Measurements from ENCODE around the gene KIRREL3.

KIRREL3 gene

DNA sequence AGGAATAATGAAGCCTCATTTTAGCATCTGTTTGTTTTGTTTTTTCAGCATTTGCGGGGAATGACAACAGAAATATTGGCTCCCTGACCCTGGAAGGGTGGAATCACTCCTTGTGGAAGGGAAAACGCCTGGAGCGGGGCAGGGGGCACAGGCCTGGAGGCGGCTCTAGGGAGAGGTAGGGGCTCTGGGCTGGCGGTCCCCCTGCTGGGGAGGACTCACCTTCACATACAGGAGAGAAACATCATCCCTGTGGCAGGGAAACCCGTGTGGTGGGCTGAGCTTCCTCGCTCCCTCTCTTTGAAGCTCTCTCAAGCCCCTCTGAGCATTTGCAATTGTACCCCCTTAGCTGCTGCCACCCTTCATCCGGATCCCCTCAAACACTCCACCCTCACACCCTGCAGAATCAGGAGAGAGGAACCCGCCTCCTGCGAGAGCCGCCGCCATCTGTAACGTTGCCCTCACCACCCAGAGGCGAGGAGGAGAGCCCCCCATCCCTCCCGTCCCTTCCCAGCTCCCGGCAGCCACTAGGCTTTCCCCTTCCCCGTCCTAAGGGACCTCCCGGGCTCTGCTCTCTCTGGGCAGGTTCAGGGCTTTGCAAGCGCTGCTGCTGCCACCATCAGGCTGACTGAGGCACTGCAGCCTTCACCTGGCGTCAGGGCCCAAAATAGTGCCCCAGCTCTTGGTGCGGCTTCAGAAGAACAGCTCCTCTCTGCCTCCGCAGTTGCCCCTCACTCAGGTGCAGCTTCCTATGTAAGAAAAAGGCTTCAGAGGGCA lies 10.4 kb downstream of the KIRREL3 start:
- Histone ChIP-seq H3K4me3 (ENCODE audit: low read depth in 1 of 2, low read length in 2 of 2) (no peak overlapping the region), H3K27me3 (ENCODE audit: control insufficient read depth in 1 of 2, insufficient read depth in 2 of 2, low read length in 2 of 2) (peaks cover 0 to 5% of the 10 kb centered on the region in 2 donors)

DNA sequence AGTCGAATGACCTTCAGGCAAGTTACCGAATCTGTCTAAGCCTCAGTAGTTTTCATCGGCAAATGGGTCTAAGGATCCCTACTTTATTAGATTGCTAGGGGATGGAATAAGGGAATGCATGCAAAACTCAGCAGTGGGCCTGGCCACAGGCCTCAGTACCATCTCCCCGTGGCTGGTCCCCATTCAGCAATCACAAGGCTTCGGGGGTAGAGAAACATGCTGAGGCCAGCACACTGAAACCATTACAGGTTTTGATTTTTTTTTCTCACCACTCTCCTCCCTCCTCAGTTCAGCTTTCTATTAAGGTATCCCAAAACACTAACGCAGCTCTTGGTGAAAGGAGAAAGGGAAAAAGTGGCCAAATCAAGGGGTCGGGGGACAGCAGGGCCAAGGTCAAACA lies 11.9 kb downstream of the KIRREL3 start:
- Histone ChIP-seq H3K36me3 (ENCODE audit: control insufficient read depth in 1 of 2, insufficient read depth in 2 of 2, low read length in 2 of 2) (no peaks in the 10 kb centered on the region), H3K9me3 (ENCODE audit: control insufficient read depth in 1 of 2, low read length in 2 of 2) (no peaks in the 10 kb centered on the region), H3K4me3 (ENCODE audit: low read depth in 1 of 2, low read length in 2 of 2) (no peak overlapping the region), H3K27me3 (ENCODE audit: control insufficient read depth in 1 of 2, insufficient read depth in 2 of 2, low read length in 2 of 2) (peaks cover 0 to 9% of the 10 kb centered on the region in 2 donors), H3K27ac (ENCODE audit: low read depth, low read length) (no peak overlapping the region), H3K9ac (ENCODE audit: low read depth in 1 of 2, low read length in 2 of 2) (no peak overlapping the region), H3K4me1 (ENCODE audit: control insufficient read depth in 1 of 2, insufficient read depth in 2 of 2, low read length in 2 of 2) (no peaks in the 10 kb centered on the region)

More for the DNA sequence above, 10.4 kb downstream of the KIRREL3 start:
- Histone ChIP-seq H3K9ac (ENCODE audit: low read depth in 1 of 2, low read length in 2 of 2) (no peak overlapping the region), H3K4me1 (ENCODE audit: control insufficient read depth in 1 of 2, insufficient read depth in 2 of 2, low read length in 2 of 2) (no peaks in the 10 kb centered on the region), H3K27ac (ENCODE audit: low read depth, low read length) (no peak overlapping the region), H3K36me3 (ENCODE audit: control insufficient read depth in 1 of 2, insufficient read depth in 2 of 2, low read length in 2 of 2) (no peaks in the 10 kb centered on the region), H3K9me3 (ENCODE audit: control insufficient read depth in 1 of 2, low read length in 2 of 2) (no peaks in the 10 kb centered on the region)

DNA sequence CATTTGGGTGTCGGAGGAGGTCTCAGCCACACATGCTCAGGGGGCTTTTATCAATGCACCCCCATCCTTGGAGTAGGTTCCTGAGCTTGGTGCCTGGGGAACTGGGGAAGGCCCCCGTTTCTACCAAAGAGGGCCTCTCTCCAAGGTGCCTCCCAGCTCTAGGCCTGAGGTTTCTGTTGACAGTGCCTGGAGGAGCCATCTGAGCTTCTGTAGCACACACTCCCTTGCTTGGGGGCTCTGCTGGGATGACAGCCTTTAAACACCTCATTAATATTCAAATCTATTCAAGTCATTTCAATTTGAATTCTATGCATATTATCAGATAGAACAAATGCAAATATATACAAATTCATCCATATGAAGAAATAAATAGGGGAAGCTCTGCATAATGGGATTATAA lies 18.9 kb downstream of the KIRREL3 start:
- Histone ChIP-seq H3K9me3 (ENCODE audit: control insufficient read depth in 1 of 2, low read length in 2 of 2) (no peaks in the 10 kb centered on the region), H3K9ac (ENCODE audit: low read depth in 1 of 2, low read length in 2 of 2) (no peak overlapping the region), H3K4me3 (ENCODE audit: low read depth in 1 of 2, low read length in 2 of 2) (no peak overlapping the region), H3K27ac (ENCODE audit: low read depth, low read length) (no peak overlapping the region), H3K27me3 (ENCODE audit: control insufficient read depth in 1 of 2, insufficient read depth in 2 of 2, low read length in 2 of 2) (peaks cover 0 to 8% of the 10 kb centered on the region in 2 donors), H3K36me3 (ENCODE audit: control insufficient read depth in 1 of 2, insufficient read depth in 2 of 2, low read length in 2 of 2) (no peaks in the 10 kb centered on the region), H3K4me1 (ENCODE audit: control insufficient read depth in 1 of 2, insufficient read depth in 2 of 2, low read length in 2 of 2) (no peaks in the 10 kb centered on the region)

DNA sequence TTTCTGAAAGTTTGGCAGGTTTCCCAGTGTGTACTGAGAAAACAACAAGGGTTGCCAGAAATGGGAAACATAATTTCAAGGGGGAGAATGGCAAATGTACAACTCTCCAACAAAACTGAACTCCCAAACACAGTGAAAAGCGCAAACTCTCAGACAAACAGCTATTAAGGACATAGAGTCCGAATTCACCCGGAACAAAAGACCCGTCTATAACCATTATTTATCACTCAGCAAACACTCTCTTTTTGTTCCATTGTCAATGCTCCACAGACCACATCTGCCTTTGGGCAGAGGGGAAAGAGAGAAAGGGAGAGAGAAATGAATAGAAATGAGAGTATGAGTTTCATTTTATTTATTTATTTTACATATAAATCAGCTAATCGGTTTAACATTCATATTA lies 21.7 kb downstream of the KIRREL3 start:
- no peaks in the 10 kb centered on the region for H3K9me3 ChIP-seq (ENCODE audit: control insufficient read depth in 1 of 2, low read length in 2 of 2)
- H3K27ac ChIP-seq (ENCODE audit: low read depth, low read length), result no peak overlapping the region
- H3K9ac ChIP-seq (ENCODE audit: low read depth in 1 of 2, low read length in 2 of 2), result no peak overlapping the region
- no peaks in the 10 kb centered on the region for H3K36me3 ChIP-seq (ENCODE audit: control insufficient read depth in 1 of 2, insufficient read depth in 2 of 2, low read length in 2 of 2)
- peaks cover 0 to 3% of the 10 kb centered on the region in 2 donors for H3K27me3 ChIP-seq (ENCODE audit: control insufficient read depth in 1 of 2, insufficient read depth in 2 of 2, low read length in 2 of 2)
- H3K4me1 ChIP-seq (ENCODE audit: control insufficient read depth in 1 of 2, insufficient read depth in 2 of 2, low read length in 2 of 2), result no peaks in the 10 kb centered on the region
- H3K4me3 ChIP-seq (ENCODE audit: low read depth in 1 of 2, low read length in 2 of 2), result no peak overlapping the region

DNA sequence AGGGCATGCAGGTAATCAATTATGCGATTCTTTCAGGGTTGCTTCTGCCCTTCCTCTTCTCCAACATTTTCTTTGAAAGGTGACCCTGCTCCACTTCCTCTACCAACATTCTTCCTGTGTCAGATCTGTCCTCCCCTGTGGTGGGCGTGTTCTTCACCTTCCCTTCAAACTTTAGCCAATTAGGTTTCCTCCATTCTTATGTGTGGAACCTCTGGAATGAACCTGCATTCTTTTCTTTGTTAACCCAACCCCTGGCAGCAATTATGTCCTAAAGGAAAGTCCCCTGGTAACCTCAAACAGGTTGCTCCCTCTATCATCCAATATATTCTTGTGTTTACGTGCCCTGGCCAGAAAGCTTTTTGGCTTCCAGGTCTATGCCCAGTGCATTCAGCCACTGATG lies 22.4 kb downstream of the KIRREL3 start:
- Histone ChIP-seq H3K27ac (ENCODE audit: low read depth, low read length) (no peak overlapping the region), H3K4me1 (ENCODE audit: control insufficient read depth in 1 of 2, insufficient read depth in 2 of 2, low read length in 2 of 2) (no peaks in the 10 kb centered on the region), H3K9me3 (ENCODE audit: control insufficient read depth in 1 of 2, low read length in 2 of 2) (no peaks in the 10 kb centered on the region), H3K36me3 (ENCODE audit: control insufficient read depth in 1 of 2, insufficient read depth in 2 of 2, low read length in 2 of 2) (no peaks in the 10 kb centered on the region), H3K4me3 (ENCODE audit: low read depth in 1 of 2, low read length in 2 of 2) (no peak overlapping the region), H3K27me3 (ENCODE audit: control insufficient read depth in 1 of 2, insufficient read depth in 2 of 2, low read length in 2 of 2) (peaks cover 0 to 3% of the 10 kb centered on the region in 2 donors), H3K9ac (ENCODE audit: low read depth in 1 of 2, low read length in 2 of 2) (no peak overlapping the region)

DNA sequence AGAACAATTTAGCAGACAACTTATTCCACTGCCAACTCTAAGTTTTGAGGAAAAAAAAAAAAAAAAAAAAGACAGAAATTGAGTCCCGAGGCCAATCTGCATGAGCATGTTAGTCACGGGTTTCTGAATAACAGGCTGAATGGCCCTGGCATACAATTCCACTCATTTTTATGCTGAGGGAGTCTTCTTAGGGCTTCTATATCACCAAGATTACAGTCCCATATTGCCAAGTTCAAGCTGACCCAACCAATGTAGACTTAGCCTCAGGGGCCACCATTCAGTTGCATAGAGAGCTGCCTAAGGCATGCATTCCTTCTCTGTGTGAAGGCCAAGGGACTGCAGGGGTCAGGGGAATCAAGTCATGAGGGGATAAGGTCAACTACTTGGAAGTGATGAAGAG lies 27.5 kb downstream of the KIRREL3 start:
- no peak overlapping the region for H3K9ac ChIP-seq (ENCODE audit: low read depth in 1 of 2, low read length in 2 of 2)
- no peak overlapping the region for H3K4me3 ChIP-seq (ENCODE audit: low read depth in 1 of 2, low read length in 2 of 2)
- peaks cover 5 to 20% of the 10 kb centered on the region in 2 donors for H3K27me3 ChIP-seq (ENCODE audit: control insufficient read depth in 1 of 2, insufficient read depth in 2 of 2, low read length in 2 of 2)
- no peaks in the 10 kb centered on the region for H3K4me1 ChIP-seq (ENCODE audit: control insufficient read depth in 1 of 2, insufficient read depth in 2 of 2, low read length in 2 of 2)
- H3K9me3 ChIP-seq (ENCODE audit: control insufficient read depth in 1 of 2, low read length in 2 of 2), result no peaks in the 10 kb centered on the region
- H3K36me3 ChIP-seq (ENCODE audit: control insufficient read depth in 1 of 2, insufficient read depth in 2 of 2, low read length in 2 of 2), result no peaks in the 10 kb centered on the region
- no peak overlapping the region for H3K27ac ChIP-seq (ENCODE audit: low read depth, low read length)

DNA sequence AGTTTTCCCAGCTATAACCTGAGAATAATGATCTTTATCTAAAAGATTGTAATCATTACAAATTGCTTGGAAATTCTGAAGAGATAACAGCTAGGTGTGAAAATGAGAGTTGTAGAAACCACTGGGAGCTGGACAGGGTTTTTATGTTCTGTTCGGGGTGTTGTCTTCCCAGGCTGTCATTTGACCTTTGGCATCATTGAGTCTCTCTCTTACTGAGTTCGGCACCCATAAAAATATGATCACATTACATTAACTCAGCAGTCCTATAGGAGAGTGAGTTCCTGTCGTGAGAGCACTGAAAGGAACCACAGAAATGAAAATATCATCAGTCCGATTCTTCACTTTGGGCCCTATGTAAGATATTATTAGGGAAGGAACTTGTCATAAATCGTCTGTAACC lies 29.3 kb downstream of the KIRREL3 start:
- H3K36me3 ChIP-seq (ENCODE audit: control insufficient read depth in 1 of 2, insufficient read depth in 2 of 2, low read length in 2 of 2), result no peaks in the 10 kb centered on the region
- H3K4me1 ChIP-seq (ENCODE audit: control insufficient read depth in 1 of 2, insufficient read depth in 2 of 2, low read length in 2 of 2), result no peaks in the 10 kb centered on the region
- no peak overlapping the region for H3K27ac ChIP-seq (ENCODE audit: low read depth, low read length)
- no peak overlapping the region for H3K9ac ChIP-seq (ENCODE audit: low read depth in 1 of 2, low read length in 2 of 2)
- H3K4me3 ChIP-seq (ENCODE audit: low read depth in 1 of 2, low read length in 2 of 2), result no peak overlapping the region
- H3K9me3 ChIP-seq (ENCODE audit: control insufficient read depth in 1 of 2, low read length in 2 of 2), result no peaks in the 10 kb centered on the region
- peaks cover 10 to 21% of the 10 kb centered on the region in 2 donors for H3K27me3 ChIP-seq (ENCODE audit: control insufficient read depth in 1 of 2, insufficient read depth in 2 of 2, low read length in 2 of 2)

DNA sequence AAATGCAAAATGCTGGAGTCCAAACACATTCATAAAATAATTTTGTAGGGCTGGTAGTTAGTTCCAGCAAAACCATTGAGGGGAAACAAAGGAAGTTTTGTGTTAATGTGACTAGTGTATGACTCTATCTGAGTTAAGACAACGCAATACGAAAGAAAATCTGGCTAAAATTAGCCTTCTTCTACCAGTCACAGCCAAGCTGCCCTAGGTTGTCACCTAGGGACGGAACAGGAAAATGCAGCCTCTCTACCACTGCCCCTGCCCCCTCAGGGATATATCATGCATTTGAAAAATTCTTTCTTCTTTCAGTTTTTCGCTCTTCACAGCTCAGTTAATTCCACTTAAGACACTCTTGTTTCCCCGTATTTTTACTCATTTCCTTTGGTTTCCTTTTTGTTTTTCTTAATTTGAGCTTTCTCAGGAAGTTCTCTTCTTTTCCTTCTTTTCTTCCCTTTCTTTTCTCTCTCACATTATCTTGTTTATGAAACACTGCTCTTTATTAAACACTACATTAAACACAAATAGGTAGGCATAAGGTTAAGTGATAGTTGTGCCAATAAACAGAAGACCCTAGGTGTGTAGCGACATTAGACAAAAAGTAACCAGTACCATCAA lies 30.6 kb downstream of the KIRREL3 start:
- H3K4me1 ChIP-seq (ENCODE audit: control insufficient read depth in 1 of 2, insufficient read depth in 2 of 2, low read length in 2 of 2), result no peaks in the 10 kb centered on the region
- H3K36me3 ChIP-seq (ENCODE audit: control insufficient read depth in 1 of 2, insufficient read depth in 2 of 2, low read length in 2 of 2), result no peaks in the 10 kb centered on the region
- H3K9me3 ChIP-seq (ENCODE audit: control insufficient read depth in 1 of 2, low read length in 2 of 2), result no peaks in the 10 kb centered on the region
- no peak overlapping the region for H3K9ac ChIP-seq (ENCODE audit: low read depth in 1 of 2, low read length in 2 of 2)
- H3K4me3 ChIP-seq (ENCODE audit: low read depth in 1 of 2, low read length in 2 of 2), result no peak overlapping the region
- H3K27ac ChIP-seq (ENCODE audit: low read depth, low read length), result no peak overlapping the region
- peaks cover 10 to 22% of the 10 kb centered on the region in 2 donors for H3K27me3 ChIP-seq (ENCODE audit: control insufficient read depth in 1 of 2, insufficient read depth in 2 of 2, low read length in 2 of 2)

DNA sequence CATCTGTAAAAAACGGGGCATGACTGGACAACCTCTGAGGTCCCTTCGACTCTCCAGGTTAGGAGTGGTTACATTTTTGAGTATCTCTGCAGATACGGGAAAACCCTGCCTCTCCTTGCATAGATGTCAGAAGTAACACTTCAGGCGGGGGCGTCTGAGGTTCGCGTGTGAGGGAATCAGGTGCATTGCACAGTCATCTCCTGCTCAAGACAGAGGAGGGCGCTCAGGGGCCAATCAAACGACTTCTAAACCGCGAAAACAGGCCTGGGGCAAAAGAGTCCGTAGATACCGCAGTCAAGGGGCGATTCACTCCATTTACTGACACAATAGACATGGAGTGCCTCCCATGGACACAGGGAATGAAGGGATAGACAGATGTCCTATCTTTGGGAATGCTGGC lies 31.7 kb downstream of the KIRREL3 start:
- H3K36me3 ChIP-seq (ENCODE audit: control insufficient read depth in 1 of 2, insufficient read depth in 2 of 2, low read length in 2 of 2), result no peaks in the 10 kb centered on the region
- no peak overlapping the region for H3K9ac ChIP-seq (ENCODE audit: low read depth in 1 of 2, low read length in 2 of 2)
- no peak overlapping the region for H3K4me3 ChIP-seq (ENCODE audit: low read depth in 1 of 2, low read length in 2 of 2)
- H3K9me3 ChIP-seq (ENCODE audit: control insufficient read depth in 1 of 2, low read length in 2 of 2), result no peaks in the 10 kb centered on the region
- no peak overlapping the region for H3K27ac ChIP-seq (ENCODE audit: low read depth, low read length)
- no peaks in the 10 kb centered on the region for H3K4me1 ChIP-seq (ENCODE audit: control insufficient read depth in 1 of 2, insufficient read depth in 2 of 2, low read length in 2 of 2)
- peaks cover 10 to 22% of the 10 kb centered on the region in 2 donors for H3K27me3 ChIP-seq (ENCODE audit: control insufficient read depth in 1 of 2, insufficient read depth in 2 of 2, low read length in 2 of 2)

DNA sequence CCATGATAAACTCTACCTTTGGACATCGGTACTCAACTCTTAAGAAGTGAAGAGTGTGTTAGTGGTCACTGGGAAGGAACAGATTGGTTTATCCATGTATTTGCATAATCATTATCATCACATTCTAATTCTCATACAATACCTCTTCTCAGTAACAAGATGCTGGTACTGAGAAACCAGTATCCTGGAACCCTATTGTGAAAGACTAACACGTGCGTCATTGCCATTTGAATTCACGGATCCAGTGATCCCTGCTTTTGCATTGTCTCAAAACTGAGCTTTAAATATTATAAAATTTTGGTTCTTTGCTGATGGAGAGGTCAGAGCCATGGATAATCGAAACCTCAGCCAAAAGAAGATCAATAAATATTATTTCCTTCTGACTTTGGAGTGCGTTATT lies 35.2 kb downstream of the KIRREL3 start:
- Histone ChIP-seq H3K27ac (ENCODE audit: low read depth, low read length) (no peak overlapping the region), H3K36me3 (ENCODE audit: control insufficient read depth in 1 of 2, insufficient read depth in 2 of 2, low read length in 2 of 2) (no peaks in the 10 kb centered on the region), H3K4me3 (ENCODE audit: low read depth in 1 of 2, low read length in 2 of 2) (no peak overlapping the region), H3K9ac (ENCODE audit: low read depth in 1 of 2, low read length in 2 of 2) (no peak overlapping the region), H3K9me3 (ENCODE audit: control insufficient read depth in 1 of 2, low read length in 2 of 2) (no peaks in the 10 kb centered on the region), H3K4me1 (ENCODE audit: control insufficient read depth in 1 of 2, insufficient read depth in 2 of 2, low read length in 2 of 2) (no peaks in the 10 kb centered on the region), H3K27me3 (ENCODE audit: control insufficient read depth in 1 of 2, insufficient read depth in 2 of 2, low read length in 2 of 2) (peaks cover 10 to 22% of the 10 kb centered on the region in 2 donors)
